Mucosa of descending colon (tissue), 3 donors: ENCODE data around the gene ABCA4. TPM values are rescaled to one million over a fixed set of nuclear protein-coding genes. Genes with fewer than 3 reads are reported as not detected.
"Not testable (repeated sequence)": the region's sequence is repeated elsewhere in the genome, so short reads cannot be mapped to it uniquely, and the experiment has no call there.

Source experiments
- ATAC-seq: fragments of 200-7000 bp; cut with Tn5 transposase; one replicate; pipeline ENCODE4 v1.9.1; 2020; ENCODE audit warnings: mild to moderate bottlenecking, moderate library complexity
- DNase-seq, 3 donors: peaks; one replicate each; pipeline ENCODE4 v3.0.0-alpha.2; 2020
- H3K36me3 ChIP-seq: fragments of 200-600 bp; one replicate; pipeline ENCODE4 v1.8.0; 2021; ENCODE audit warnings: low read depth, mild to moderate bottlenecking
- H3K4me1 ChIP-seq: fragments of 200-600 bp; one replicate; pipeline ENCODE4 v1.8.0; 2021; ENCODE audit warnings: low read depth, mild to moderate bottlenecking
- H3K4me3 ChIP-seq: fragments of 200-600 bp; one replicate; pipeline ENCODE4 v1.8.0; 2021; ENCODE audit warnings: mild to moderate bottlenecking
- H3K9me3 ChIP-seq: fragments of 200-600 bp; one replicate; pipeline ENCODE4 v1.8.0; 2021; ENCODE audit warnings: mild to moderate bottlenecking
- intact Hi-C, 2 donors: fragments of 100-400 bp; cut with DNase I in 1 of 2; cut with micrococcal nuclease in 1 of 2; formaldehyde crosslinking; loops; one replicate each; pipeline versions ENCODE4 v1.11.0 to v1.11.1; 2022; cut with DNase I, micrococcal nuclease
- total RNA-seq, 3 donors: library from RNA; stranded (reverse); fragmentation: NEBNext Ultra II Directional in 2 of 3; extraction: Animal tissue kit (Norgen Biotek cat#: 25700) in 2 of 3; gene quantifications; one replicate each; pipeline versions ENCODE4 v1.2.1 to v1.2.4, GENCODE V29; 2021 to 2023
- TF ChIP-seq, protein P1 (sequence below): fragments of 200-600 bp; IDR thresholded peaks from one replicate; pipeline ENCODE4 v1.8.0; 2022; ENCODE audit warnings: antibody characterized with exemption, mild to moderate bottlenecking
- donor health status: DM: no; HTN: no; CAD: no; lungs with moderate emphysema.
- donor health status: DM: no; HTN: no; CAD: no.
- donor health status: DM: no; HTN: yes; CAD: no.

Gene ABCA4
- total RNA-seq, 3 donors from 2014 or later, result 0.34 to 1.0 TPM; not detected in 1

DNA sequence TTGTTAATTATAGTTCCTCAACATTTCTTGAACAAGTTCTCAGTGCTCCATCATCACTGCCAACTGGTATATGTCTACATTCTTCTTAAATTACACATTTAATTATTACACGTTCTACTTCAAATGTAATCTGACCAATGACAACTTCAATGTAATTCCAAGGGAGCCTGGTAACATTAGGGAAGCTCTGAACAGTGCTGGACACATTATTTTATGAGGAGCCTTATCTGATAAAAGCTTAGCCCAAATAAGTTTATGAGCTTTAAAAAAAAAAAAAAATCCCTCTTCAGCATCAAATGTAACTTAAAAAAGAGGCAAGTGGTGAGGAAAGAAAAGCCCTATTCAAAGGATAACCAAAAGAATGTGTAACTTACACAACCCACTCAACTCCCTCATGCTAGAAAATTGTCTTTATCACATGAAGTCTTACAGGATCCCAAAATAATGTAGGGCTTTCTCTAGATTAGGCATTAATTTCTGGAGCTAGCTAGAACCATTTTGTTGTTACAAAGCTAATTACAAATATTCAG, 35.2 kb upstream of the ABCA4 start:
- no peaks in the 10 kb centered on the region for H3K9me3 ChIP-seq
- TF ChIP-seq, protein P1, sequence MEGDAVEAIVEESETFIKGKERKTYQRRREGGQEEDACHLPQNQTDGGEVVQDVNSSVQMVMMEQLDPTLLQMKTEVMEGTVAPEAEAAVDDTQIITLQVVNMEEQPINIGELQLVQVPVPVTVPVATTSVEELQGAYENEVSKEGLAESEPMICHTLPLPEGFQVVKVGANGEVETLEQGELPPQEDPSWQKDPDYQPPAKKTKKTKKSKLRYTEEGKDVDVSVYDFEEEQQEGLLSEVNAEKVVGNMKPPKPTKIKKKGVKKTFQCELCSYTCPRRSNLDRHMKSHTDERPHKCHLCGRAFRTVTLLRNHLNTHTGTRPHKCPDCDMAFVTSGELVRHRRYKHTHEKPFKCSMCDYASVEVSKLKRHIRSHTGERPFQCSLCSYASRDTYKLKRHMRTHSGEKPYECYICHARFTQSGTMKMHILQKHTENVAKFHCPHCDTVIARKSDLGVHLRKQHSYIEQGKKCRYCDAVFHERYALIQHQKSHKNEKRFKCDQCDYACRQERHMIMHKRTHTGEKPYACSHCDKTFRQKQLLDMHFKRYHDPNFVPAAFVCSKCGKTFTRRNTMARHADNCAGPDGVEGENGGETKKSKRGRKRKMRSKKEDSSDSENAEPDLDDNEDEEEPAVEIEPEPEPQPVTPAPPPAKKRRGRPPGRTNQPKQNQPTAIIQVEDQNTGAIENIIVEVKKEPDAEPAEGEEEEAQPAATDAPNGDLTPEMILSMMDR, result no peak
- DNase-seq (no peak), ATAC-seq (no peak)
- no peaks in the 10 kb centered on the region for H3K36me3 ChIP-seq
- no peaks in the 10 kb centered on the region for H3K4me1 ChIP-seq
- H3K4me3 ChIP-seq, result no peak overlapping the region
- intact Hi-C loops, result no loop called here

DNA sequence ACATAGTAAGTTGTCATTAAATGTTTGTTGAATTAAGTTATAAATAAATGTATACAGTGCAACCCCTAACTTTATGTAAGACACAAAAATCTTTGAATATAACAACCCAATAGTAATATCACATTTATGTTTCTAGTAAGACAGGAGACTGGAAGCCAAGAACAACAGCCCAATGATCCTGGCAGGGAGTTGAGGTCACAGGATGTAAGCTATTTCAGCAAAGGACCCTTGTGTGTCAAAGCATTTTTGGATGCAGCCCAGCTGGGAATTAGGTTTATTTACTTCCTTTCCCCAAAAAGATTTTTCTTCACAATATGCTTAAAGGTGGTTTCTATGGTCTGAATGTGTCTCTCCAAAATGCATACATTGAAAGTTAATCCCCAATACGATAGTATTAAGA, 34.0 kb upstream of the ABCA4 start:
- TF ChIP-seq, protein P1, result no peak
- intact Hi-C loops, result no loop called here
- no peaks in the 10 kb centered on the region for H3K9me3 ChIP-seq
- H3K4me3 ChIP-seq, result no peak overlapping the region
- DNase-seq, result no peak
- ATAC-seq, result no peak
- H3K4me1 ChIP-seq, result no peaks in the 10 kb centered on the region
- H3K36me3 ChIP-seq, result no peaks in the 10 kb centered on the region

DNA sequence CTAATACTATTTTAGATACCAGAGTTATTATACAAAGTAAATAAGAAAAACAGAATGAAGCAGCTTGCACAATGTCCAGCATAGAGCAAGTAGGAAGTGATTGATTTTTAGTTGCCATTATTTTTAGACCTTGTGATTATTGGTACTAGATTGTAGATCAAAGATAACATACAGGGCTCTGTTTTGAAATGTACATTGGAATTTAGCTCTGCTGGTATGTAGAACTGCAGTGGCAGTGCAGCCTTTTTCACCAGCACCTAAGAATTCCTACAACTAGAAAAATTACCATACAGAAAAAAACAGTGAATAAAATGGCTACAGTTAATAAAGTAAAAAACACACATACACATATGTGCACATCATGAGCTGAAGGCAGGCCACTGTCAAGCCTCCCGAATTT, 32.2 kb upstream of the ABCA4 start:
- intact Hi-C loops, result no loop called here
- no peak overlapping the region for H3K4me3 ChIP-seq
- DNase-seq, result no peak
- H3K36me3 ChIP-seq, result no peaks in the 10 kb centered on the region
- TF ChIP-seq, protein P1, result no peak
- no peak for ATAC-seq
- H3K4me1 ChIP-seq, result no peaks in the 10 kb centered on the region
- H3K9me3 ChIP-seq, result no peaks in the 10 kb centered on the region

DNA sequence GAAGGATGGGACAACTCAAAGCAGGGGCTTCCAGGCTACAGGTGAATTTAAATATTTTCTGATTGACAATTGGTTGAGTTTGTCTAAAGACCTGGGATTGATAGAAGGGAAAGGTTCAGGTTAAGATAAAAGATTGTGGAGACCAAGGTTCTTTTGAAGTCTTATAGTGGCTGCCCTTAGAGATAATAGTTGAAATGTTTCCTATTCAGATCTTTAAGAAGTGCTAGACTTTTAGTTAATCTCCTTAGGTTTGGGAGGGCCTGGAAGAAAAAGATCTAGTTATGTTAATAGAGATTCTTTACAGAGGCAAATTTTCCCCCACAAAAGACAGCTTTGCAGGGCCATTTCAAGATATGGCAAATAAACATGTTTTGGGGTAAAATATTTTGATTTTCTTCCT, 28.2 kb upstream of the ABCA4 start:
- H3K36me3 ChIP-seq, DNase-seq, ATAC-seq, H3K9me3 ChIP-seq, H3K4me3 ChIP-seq, H3K4me1 ChIP-seq, intact Hi-C loops: not testable (repeated sequence)

DNA sequence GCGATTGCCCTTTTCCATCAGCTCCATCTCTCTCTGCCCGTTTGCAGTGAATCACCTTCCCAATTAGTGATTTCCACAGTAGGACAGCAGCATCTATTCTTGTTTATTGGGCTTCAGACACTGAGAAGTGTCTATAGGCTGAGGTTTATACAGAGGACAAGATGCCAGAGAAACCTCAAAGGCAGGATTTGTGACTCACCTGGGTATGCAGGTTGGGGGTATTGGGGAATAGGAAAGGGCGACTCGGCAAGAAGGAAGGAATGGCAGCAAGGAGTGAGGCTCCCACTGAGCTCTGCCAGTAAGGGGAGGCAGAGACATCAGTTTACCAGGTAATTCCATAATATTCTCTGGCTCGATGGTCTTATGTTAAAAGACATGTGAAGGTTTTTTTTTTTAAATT, 25.3 kb upstream of the ABCA4 start:
- no peak for ATAC-seq
- TF ChIP-seq, protein P1, result no peak
- DNase-seq, result no peak
- intact Hi-C loops, result no loop called here
- no peaks in the 10 kb centered on the region for H3K36me3 ChIP-seq
- H3K4me3 ChIP-seq, result no peak overlapping the region
- no peaks in the 10 kb centered on the region for H3K9me3 ChIP-seq
- no peaks in the 10 kb centered on the region for H3K4me1 ChIP-seq

DNA sequence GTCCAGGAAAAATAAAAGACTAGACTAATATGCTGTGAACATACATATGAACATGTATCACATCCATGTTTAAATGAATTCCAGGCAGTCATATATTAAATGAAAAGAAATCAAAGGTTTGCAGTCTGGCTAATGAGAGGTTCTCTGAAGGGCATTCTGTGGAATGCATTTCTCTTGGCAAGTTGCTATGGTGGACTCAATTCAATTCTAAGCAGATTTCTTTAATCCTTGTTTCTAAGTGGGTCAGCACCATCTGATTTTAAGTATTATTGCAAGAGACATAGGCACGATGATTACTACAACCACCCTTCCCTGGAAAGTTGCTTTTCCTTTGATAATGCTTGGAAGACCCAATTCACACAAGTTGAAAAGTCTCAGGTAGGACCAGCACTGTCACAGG, 23.9 kb upstream of the ABCA4 start:
- Histone ChIP-seq H3K4me1 (no peaks in the 10 kb centered on the region), H3K36me3 (no peaks in the 10 kb centered on the region), H3K4me3 (no peak overlapping the region), H3K9me3 (no peaks in the 10 kb centered on the region)
- no peak for DNase-seq
- no peak for ATAC-seq
- TF ChIP-seq, protein P1, result no peak
- intact Hi-C loops, result no loop called here
